GM23338 (cell line): Measurements from ENCODE around the gene CYP3A4. TPM values are rescaled to one million over a fixed set of nuclear protein-coding genes. Genes with fewer than 3 reads are reported as not detected.

Experiments used
- ATAC-seq: fragments of 200-7000 bp; cut with Tn5 transposase; 3 replicates; pipeline ENCODE4 v1.9.1; 2020
- DNase-seq: peaks from one replicate; pipeline ENCODE4 v3.0.0-alpha.2; 2015; ENCODE audit warnings: low spot score
- H2AFZ ChIP-seq: fragments of 200-600 bp; sonication (generic); 2 replicates; pipeline ENCODE4 v1.8.0; 2016; ENCODE audit warnings: antibody characterized with exemption, mild to moderate bottlenecking, moderate library complexity
- H3F3A ChIP-seq: fragments of 200-600 bp; sonication (generic); replicated peaks from 2 replicates; pipeline ENCODE4 v1.8.0; 2017; ENCODE audit warnings: antibody characterized with exemption, mixed run types, low read depth
- H3K27ac ChIP-seq: fragments of 200-600 bp; sonication (generic); 2 replicates; pipeline ENCODE4 v1.6.1; 2016; ENCODE audit warnings: low read depth
- H3K27me3 ChIP-seq: fragments of 200-600 bp; sonication (generic); 2 replicates; pipeline ENCODE4 v1.8.0; 2016; ENCODE audit warnings: mild to moderate bottlenecking, mixed run types, moderate library complexity; ENCODE audit not compliant: insufficient read depth
- H3K36me3 ChIP-seq: fragments of 200-600 bp; sonication (generic); 2 replicates; pipeline ENCODE4 v1.8.0; 2016; ENCODE audit warnings: mild to moderate bottlenecking; ENCODE audit not compliant: insufficient read depth
- H3K4me1 ChIP-seq: fragments of 200-600 bp; sonication (generic); 2 replicates; pipeline ENCODE4 v1.8.0; 2016; ENCODE audit warnings: mild to moderate bottlenecking, moderate library complexity; ENCODE audit not compliant: insufficient read depth
- H3K4me2 ChIP-seq: fragments of 200-600 bp; sonication (generic); 2 replicates; pipeline ENCODE4 v1.7.1; 2017; ENCODE audit warnings: mixed run types
- H3K4me3 ChIP-seq: fragments of 200-600 bp; sonication (generic); 2 replicates; pipeline ENCODE4 v1.6.1; 2016; ENCODE audit warnings: mixed run types
- H3K79me2 ChIP-seq: fragments of 200-600 bp; sonication (generic); replicated peaks from 2 replicates; pipeline ENCODE4 v1.8.0; 2017; ENCODE audit warnings: mild to moderate bottlenecking; ENCODE audit not compliant: insufficient read depth
- H3K9me2 ChIP-seq: fragments of 200-600 bp; sonication (generic); 2 replicates; pipeline ENCODE4 v1.8.0; 2017; ENCODE audit not compliant: insufficient read depth
- H4K20me1 ChIP-seq: fragments of 200-600 bp; sonication (generic); replicated peaks from 2 replicates; pipeline ENCODE4 v1.8.0; 2017; ENCODE audit warnings: mild to moderate bottlenecking; ENCODE audit not compliant: insufficient read depth
- H3K27ac Mint-ChIP-seq: 2 replicates; pipeline ENCODE4 v1.8.0; 2020; ENCODE audit warnings: inconsistent platforms, mild to moderate bottlenecking, moderate library complexity, mixed read lengths
- H3K27me3 Mint-ChIP-seq: 3 replicates; pipeline ENCODE4 v1.8.0; 2022; ENCODE audit warnings: low read depth, mild to moderate bottlenecking, moderate library complexity, mixed read lengths, inconsistent platforms; ENCODE audit not compliant: insufficient read depth, poor library complexity
- H3K36me3 Mint-ChIP-seq: 3 replicates; pipeline ENCODE4 v1.8.0; 2021; ENCODE audit warnings: low read depth, mild to moderate bottlenecking, inconsistent platforms, moderate library complexity, mixed read lengths
- H3K4me1 Mint-ChIP-seq: 3 replicates; pipeline ENCODE4 v1.8.0; 2020; ENCODE audit warnings: mild to moderate bottlenecking, inconsistent platforms, mixed read lengths
- H3K4me3 Mint-ChIP-seq: 3 replicates; pipeline ENCODE4 v1.8.0; 2021; ENCODE audit warnings: moderate library complexity, mild to moderate bottlenecking, inconsistent platforms, mixed read lengths
- H3K9me3 Mint-ChIP-seq: 3 replicates; pipeline ENCODE4 v1.8.0; 2020; ENCODE audit warnings: moderate library complexity, mild to moderate bottlenecking, inconsistent platforms, mixed read lengths
- EZH2 ChIP-seq: fragments of 200-600 bp; sonication (generic); IDR thresholded peaks from one replicate; pipeline ENCODE4 v1.8.0; 2017; ENCODE audit warnings: antibody characterized with exemption, mild to moderate bottlenecking, low read depth; ENCODE audit not compliant: unreplicated experiment
- EZH2phosphoT487 ChIP-seq: fragments of 200-600 bp; sonication (generic); IDR thresholded peaks from one replicate; pipeline ENCODE4 v1.8.1; 2018; ENCODE audit warnings: antibody characterized with exemption; ENCODE audit not compliant: unreplicated experiment
- NANOG ChIP-seq: IDR thresholded peaks from 2 replicates; pipeline ENCODE4 v1.6.1; 2016; ENCODE audit warnings: antibody characterized with exemption, borderline replicate concordance
- STAT1 ChIP-seq: IDR thresholded peaks from one replicate; pipeline ENCODE4 v1.6.1; 2016; ENCODE audit warnings: antibody characterized with exemption; ENCODE audit not compliant: unreplicated experiment
- polyA plus RNA-seq: library from polyadenylated mRNA; unstranded; fragments of >200 nt; fragmentation: Nextera tagmentation; extraction: Ambion mirVana; gene quantifications from 2 replicates; pipeline ENCODE4 v1.2.1, GENCODE V29; 2016
- total RNA-seq: library from RNA; depleted of rRNA; stranded (reverse); fragments of >200 nt; shearing (Covaris generic); gene quantifications from 2 replicates; pipeline ENCODE4 v1.2.3, GENCODE V29; 2014
- TF ChIP-seq, protein P1 (sequence below): fragments of 250-450 bp; sonication (Bioruptor Pico); IDR thresholded peaks from 2 replicates; pipeline ENCODE4 v1.5.0; 2020; ENCODE audit warnings: mild to moderate bottlenecking, moderate library complexity
- TF ChIP-seq, protein P2 (sequence below), 2 experiments: fragments of 200-600 bp in 1 of 2; sonication (generic) in 1 of 2; conservative IDR thresholded peaks; 2 replicates each; pipeline versions ENCODE4 v1.5.1 to v1.6.1; 2016 to 2017; ENCODE audit warnings: antibody characterized with exemption in 2 of 2, low read depth in 2 of 2, mild to moderate bottlenecking in 2 of 2, moderate library complexity in 1 of 2
- TF ChIP-seq, protein P3 (sequence below): IDR thresholded peaks from 2 replicates; pipeline ENCODE4 v1.6.1; 2016; ENCODE audit warnings: antibody characterized with exemption

Gene CYP3A4
- total and polyA plus RNA-seq, 2 experiments from 2014 or later, result not detected

DNA sequence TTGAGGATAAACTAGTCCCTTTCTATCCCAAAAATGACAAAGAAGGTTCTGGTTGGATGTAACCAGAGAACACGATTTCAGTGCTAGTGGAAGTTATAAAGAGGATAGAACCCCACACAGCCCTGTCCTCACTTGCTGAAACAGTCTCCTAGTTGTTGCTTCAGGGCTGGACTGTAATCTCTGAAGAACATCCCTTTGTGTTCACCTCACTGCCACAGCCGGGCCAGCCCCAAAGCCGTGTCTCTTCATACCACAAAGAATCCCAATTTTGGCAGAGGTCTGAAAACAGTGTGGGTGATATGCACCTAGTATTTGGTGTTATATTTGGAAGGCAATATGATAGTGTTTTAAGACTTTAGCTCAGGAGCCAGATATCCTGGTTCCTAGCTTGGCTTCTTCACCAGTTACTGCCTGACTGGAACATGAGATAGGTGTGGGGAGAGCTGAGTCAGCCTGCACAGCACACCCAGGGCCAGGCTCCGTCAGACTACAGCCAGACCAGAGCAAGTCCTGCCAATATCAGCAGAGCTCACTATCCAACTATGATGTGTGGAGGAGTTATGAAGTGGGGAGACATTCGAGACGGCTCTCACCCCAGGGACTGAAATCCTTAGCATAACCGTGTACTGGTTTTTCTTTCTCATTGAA lies 21.2 kb downstream of the CYP3A4 start:
- H3K79me2 ChIP-seq, result no peaks in the 10 kb centered on the region
- no peaks in the 10 kb centered on the region for H3K36me3 ChIP-seq
- Mint-ChIP-seq H3K4me1 (no peaks in the 10 kb centered on the region), H3K27me3 (no peaks in the 10 kb centered on the region), H3K36me3 (no peaks in the 10 kb centered on the region), H3K4me3 (no peak overlapping the region), H3K27ac (no peak overlapping the region), H3K9me3 (no peaks in the 10 kb centered on the region)
- no peak overlapping the region for H3K4me2 ChIP-seq
- no peak overlapping the region for H2AFZ ChIP-seq
- H4K20me1 ChIP-seq, result no peaks in the 10 kb centered on the region
- DNase-seq, result no peak
- no peak overlapping the region for H3K27ac ChIP-seq
- no peaks in the 10 kb centered on the region for H3K4me1 ChIP-seq
- no peak overlapping the region for H3K4me3 ChIP-seq
- no peak for ATAC-seq
- H3K9me2 ChIP-seq, result no peaks in the 10 kb centered on the region
- no peaks in the 10 kb centered on the region for H3K27me3 ChIP-seq
- TF ChIP-seq, protein P1, sequence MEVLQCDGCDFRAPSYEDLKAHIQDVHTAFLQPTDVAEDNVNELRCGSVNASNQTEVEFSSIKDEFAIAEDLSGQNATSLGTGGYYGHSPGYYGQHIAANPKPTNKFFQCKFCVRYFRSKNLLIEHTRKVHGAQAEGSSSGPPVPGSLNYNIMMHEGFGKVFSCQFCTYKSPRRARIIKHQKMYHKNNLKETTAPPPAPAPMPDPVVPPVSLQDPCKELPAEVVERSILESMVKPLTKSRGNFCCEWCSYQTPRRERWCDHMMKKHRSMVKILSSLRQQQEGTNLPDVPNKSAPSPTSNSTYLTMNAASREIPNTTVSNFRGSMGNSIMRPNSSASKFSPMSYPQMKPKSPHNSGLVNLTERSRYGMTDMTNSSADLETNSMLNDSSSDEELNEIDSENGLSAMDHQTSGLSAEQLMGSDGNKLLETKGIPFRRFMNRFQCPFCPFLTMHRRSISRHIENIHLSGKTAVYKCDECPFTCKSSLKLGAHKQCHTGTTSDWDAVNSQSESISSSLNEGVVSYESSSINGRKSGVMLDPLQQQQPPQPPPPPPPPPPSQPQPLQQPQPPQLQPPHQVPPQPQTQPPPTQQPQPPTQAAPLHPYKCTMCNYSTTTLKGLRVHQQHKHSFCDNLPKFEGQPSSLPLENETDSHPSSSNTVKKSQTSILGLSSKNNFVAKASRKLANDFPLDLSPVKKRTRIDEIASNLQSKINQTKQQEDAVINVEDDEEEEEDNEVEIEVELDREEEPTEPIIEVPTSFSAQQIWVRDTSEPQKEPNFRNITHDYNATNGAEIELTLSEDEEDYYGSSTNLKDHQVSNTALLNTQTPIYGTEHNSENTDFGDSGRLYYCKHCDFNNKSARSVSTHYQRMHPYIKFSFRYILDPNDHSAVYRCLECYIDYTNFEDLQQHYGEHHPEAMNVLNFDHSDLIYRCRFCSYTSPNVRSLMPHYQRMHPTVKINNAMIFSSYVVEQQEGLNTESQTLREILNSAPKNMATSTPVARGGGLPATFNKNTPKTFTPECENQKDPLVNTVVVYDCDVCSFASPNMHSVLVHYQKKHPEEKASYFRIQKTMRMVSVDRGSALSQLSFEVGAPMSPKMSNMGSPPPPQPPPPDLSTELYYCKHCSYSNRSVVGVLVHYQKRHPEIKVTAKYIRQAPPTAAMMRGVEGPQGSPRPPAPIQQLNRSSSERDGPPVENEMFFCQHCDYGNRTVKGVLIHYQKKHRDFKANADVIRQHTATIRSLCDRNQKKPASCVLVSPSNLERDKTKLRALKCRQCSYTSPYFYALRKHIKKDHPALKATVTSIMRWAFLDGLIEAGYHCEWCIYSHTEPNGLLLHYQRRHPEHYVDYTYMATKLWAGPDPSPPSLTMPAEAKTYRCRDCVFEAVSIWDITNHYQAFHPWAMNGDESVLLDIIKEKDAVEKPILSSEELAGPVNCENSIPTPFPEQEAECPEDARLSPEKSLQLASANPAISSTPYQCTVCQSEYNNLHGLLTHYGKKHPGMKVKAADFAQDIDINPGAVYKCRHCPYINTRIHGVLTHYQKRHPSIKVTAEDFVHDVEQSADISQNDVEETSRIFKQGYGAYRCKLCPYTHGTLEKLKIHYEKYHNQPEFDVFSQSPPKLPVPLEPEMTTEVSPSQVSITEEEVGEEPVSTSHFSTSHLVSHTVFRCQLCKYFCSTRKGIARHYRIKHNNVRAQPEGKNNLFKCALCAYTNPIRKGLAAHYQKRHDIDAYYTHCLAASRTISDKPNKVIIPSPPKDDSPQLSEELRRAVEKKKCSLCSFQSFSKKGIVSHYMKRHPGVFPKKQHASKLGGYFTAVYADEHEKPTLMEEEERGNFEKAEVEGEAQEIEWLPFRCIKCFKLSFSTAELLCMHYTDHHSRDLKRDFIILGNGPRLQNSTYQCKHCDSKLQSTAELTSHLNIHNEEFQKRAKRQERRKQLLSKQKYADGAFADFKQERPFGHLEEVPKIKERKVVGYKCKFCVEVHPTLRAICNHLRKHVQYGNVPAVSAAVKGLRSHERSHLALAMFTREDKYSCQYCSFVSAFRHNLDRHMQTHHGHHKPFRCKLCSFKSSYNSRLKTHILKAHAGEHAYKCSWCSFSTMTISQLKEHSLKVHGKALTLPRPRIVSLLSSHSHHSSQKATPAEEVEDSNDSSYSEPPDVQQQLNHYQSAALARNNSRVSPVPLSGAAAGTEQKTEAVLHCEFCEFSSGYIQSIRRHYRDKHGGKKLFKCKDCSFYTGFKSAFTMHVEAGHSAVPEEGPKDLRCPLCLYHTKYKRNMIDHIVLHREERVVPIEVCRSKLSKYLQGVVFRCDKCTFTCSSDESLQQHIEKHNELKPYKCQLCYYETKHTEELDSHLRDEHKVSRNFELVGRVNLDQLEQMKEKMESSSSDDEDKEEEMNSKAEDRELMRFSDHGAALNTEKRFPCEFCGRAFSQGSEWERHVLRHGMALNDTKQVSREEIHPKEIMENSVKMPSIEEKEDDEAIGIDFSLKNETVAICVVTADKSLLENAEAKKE (CRISPR knock-in tag), result no peak
- TF ChIP-seq STAT1, result no peak
- H3F3A ChIP-seq, result no peaks in the 10 kb centered on the region

DNA sequence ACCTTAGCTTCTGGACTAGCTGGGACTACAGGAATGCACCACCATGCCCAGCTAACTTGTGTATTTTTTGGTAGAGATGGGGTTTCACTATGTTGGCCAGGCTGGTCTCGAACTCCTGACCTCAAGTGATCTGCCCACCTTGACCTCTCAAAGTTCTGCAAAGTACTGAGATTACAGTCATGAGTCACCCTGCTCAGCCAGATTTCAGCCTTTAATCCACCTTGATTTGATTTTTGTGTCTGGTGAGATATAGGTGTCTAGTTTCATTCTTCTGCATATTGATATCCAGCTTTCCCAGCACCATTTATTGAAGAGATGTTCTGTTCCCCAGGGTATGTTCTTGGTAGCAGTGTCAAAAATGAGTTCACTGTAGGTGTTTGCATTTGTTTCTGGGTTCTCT lies 28.9 kb downstream of the CYP3A4 start:
- H3K79me2 ChIP-seq, result no peaks in the 10 kb centered on the region
- Mint-ChIP-seq H3K4me3 (no peak overlapping the region), H3K36me3 (no peaks in the 10 kb centered on the region), H3K4me1 (peaks cover 4% of the 10 kb centered on the region; the same call in 2 of the 3 replicates), H3K27me3 (peaks cover 3% of the 10 kb centered on the region), H3K27ac (no peak overlapping the region), H3K9me3 (no peaks in the 10 kb centered on the region)
- H3K4me3 ChIP-seq, result no peak overlapping the region
- no peaks in the 10 kb centered on the region for H3K4me1 ChIP-seq
- H3K27ac ChIP-seq, result no peak overlapping the region
- no peak for DNase-seq
- no peaks in the 10 kb centered on the region for H3K36me3 ChIP-seq
- H4K20me1 ChIP-seq, result no peaks in the 10 kb centered on the region
- H3F3A ChIP-seq, result no peaks in the 10 kb centered on the region
- H3K27me3 ChIP-seq, result no peaks in the 10 kb centered on the region
- H2AFZ ChIP-seq, result no peak overlapping the region
- no peak overlapping the region for H3K4me2 ChIP-seq
- no peak for ATAC-seq
- no peaks in the 10 kb centered on the region; the same call in 1 of the 2 replicates for H3K9me2 ChIP-seq
- TF ChIP-seq, protein P2, sequence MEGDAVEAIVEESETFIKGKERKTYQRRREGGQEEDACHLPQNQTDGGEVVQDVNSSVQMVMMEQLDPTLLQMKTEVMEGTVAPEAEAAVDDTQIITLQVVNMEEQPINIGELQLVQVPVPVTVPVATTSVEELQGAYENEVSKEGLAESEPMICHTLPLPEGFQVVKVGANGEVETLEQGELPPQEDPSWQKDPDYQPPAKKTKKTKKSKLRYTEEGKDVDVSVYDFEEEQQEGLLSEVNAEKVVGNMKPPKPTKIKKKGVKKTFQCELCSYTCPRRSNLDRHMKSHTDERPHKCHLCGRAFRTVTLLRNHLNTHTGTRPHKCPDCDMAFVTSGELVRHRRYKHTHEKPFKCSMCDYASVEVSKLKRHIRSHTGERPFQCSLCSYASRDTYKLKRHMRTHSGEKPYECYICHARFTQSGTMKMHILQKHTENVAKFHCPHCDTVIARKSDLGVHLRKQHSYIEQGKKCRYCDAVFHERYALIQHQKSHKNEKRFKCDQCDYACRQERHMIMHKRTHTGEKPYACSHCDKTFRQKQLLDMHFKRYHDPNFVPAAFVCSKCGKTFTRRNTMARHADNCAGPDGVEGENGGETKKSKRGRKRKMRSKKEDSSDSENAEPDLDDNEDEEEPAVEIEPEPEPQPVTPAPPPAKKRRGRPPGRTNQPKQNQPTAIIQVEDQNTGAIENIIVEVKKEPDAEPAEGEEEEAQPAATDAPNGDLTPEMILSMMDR (conservative IDR thresholded peaks at IDR 0.05; ENCODE audit: low read depth in 2 of 2), result no peak
- TF ChIP-seq EZH2 (no peak), EZH2phosphoT487 (no peak), NANOG (no peak)
- TF ChIP-seq, protein P3, sequence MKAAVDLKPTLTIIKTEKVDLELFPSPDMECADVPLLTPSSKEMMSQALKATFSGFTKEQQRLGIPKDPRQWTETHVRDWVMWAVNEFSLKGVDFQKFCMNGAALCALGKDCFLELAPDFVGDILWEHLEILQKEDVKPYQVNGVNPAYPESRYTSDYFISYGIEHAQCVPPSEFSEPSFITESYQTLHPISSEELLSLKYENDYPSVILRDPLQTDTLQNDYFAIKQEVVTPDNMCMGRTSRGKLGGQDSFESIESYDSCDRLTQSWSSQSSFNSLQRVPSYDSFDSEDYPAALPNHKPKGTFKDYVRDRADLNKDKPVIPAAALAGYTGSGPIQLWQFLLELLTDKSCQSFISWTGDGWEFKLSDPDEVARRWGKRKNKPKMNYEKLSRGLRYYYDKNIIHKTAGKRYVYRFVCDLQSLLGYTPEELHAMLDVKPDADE, result no peak
